Stimulated activated CD4-positive, alpha-beta T cell treated with anti-CD3 and anti-CD28 coated beads, Interleukin-2, amount 100 ng/mL, for 48 hours (primary cell): ENCODE data around the gene UBXN11.

ENCODE experiments used
- DNase-seq, 2 donors: peaks; one replicate each; pipeline ENCODE4 v3.0.0-alpha.2; 2020

UBXN11 gene

GRCh38 chr1:26259005-26259404 is 47.4 kb downstream of the UBXN11 start:
- no peak for DNase-seq

- no peak for DNase-seq
These were observed 49.2 kb downstream of the UBXN11 start for GRCh38 chr1:26257222-26257621.

DNA sequence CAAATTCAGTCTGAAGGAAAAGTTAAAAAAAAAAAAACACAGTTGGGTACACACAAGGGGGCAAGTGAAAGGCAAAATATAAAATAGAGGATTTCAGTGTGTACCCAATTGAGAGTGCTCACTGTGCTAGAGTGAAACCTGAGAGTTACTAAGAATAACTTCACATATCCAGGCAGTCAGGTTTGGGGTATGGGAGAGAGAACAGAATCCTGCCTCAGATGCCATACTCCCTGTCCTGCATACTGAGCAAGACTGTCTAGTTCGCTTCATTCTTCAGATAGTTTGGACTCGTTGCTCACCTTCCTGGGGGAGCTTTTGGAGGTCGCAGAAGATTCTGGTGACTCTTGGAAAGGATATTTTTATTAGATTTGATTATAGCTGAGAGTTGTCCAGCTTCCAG is 52.0 kb downstream of the UBXN11 start:
- no peak for DNase-seq

DNA sequence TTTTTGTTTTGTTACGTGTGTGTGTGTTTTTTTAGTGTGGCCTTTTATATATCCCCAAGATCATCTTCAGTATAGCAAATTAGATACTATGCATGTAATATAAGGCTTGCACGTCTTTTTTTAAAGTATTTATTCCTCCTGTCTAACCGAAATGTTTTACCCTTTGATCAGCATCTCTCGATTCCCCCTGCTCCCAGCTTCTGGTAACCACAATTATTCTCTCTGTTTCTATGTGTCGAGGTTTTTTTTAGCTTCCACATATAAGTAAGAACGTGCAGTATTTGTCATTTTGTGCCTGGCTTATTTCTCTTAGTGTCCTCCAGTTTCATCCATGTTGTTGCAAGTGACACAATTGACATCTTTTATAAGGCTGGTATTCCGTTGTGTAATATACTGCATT is 53.7 kb downstream of the UBXN11 start:
- no peak for DNase-seq

- no peak for DNase-seq
These were observed 66.5 kb downstream of the UBXN11 start for GRCh38 chr1:26239936-26240335.

DNA sequence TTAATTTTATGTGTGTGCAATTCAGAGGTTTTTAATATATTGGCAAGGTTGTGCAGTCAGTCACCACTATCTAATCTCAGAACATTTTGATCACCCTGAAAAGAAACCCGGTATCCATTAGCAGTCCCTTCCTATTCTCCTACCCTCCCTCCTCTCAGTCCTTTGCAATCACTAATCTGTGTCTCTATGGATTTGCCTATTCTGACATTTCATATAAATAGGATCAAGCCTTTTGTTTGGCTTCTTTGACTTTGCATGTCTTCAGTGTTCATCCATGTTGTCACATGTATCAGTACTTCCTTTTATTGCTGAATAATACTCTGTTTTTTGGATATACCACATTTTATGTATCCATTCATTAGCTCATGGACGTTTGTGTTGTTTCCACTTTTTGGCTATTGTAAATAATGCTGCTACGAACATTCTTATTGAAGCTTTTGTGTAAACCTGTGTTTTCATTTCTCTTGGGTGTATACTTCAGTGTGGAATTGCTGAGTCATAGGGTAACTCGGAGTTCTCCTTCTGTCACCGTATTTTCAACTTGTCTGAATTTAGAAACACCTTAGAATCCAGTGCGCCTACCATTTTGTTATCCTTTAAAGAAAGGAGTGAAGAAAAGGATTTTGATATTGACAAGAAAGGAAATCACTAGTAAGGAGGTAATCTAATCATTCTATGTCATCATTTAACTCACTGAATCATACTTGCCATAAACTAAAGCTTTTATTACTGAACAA is 69.0 kb downstream of the UBXN11 start:
- no peak for DNase-seq

DNA sequence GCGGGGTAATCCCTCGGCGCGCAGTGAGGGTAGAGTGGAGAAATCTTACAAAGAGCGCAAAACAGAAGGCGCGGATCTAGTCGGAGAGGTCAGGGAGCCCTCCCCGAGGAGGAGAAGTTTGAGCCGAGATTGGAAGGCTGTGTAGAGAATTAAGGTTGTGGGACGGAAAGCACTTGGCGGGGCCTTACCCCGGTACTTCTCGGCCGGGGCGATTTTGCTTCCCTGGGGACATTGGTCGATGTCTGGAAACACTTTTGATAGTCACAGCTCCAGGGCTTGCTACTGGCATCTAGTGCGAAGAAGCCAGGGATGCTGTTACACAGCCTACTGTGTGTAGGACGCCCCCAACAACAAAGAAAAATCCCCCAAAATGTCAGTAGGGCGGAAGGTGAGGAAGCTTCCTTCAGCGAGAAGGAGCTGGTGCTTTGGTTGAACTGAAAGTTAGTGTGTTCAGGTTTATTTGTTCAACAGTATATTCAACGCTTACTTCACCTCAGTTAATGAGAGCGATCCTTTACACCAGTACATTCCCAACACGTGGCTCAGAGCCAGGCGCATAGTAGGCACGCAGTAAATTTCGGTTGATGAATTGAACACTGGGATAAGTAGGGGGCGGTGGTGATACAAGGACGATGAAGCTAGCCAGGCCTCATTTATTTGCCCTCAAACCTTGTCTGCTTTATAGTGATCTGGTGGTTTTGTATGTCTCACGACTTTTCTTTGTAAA is 71.6 kb downstream of the UBXN11 start:
- DNase-seq: peak; percentile 13 to 14

DNA sequence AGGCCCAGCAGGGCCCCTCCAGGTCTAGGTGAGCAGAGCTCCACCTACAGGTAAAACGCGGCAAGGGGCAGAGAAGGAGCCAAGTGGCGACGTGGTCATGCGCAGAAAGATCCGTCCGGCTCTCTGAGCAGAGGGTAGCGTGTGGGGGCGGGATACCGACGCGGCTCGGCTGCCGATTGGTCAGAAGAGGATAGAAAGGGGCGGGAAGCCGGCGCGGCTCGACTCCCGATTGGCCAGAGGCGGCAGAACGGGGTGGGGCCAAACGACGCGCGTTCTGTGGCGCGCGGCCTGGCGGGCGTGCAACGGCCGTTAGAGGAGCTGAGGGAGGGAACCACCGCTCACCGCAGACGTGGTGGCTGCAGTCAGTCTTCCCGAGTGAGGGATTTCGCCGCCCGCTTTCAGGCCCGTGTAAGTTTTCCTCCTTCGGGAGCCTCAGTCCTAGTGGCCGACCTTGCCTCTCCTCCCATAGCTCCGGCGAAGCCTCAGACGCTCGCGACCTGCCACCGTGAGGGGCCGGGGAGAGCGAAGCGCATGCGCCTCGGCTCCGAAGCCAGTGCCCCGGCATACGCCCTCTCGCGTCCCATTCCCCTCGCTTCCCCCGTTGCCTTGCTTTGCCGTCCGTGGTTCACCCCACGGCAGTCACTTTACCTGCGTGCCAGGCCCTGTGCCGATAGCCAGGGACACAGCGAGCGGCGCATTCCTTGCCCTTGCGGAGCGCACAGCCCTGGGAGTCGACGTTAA is 72.4 kb downstream of the UBXN11 start, which contains the start of gene CEP85:
Gene CEP85, plus strand, starts transcription at position 298 of the 741 bp plus-strand sequence. CDS start 5,584 bp downstream, outside the sequence.
- DNase-seq: peak; percentile 97 to 98
